Sigmoid colon (tissue), 4 donors: ENCODE data around the gene SETBP1.

ENCODE experiments used
- CTCF ChIP-seq, 4 experiments: fragments of 450-650 bp in 3 of 4; fragments of 200-600 bp in 1 of 4; IDR thresholded peaks; one replicate each; pipeline ENCODE4 v1.5.1; 2016 to 2019; ENCODE audit warnings: antibody characterized with exemption in 4 of 4, mild to moderate bottlenecking in 3 of 4, moderate library complexity in 2 of 4
- EP300 ChIP-seq, 4 donors: sonication (generic); formaldehyde crosslinking; IDR thresholded peaks; one replicate each; pipeline ENCODE4 v1.6.1; 2017; ENCODE audit warnings: antibody characterized with exemption in 4 of 4

GRCh38 chr18:45106331-45106774, 425.7 kb downstream of the SETBP1 start:
- no peak for TF ChIP-seq CTCF (IDR thresholded peaks at IDR 0.05)
- TF ChIP-seq EP300 (IDR thresholded peaks at IDR 0.05) = no peak
